Neural cell (in vitro differentiated cells): ENCODE data around the gene NAGA.

Experiments
- EZH2 ChIP-seq: fragments of 200-600, 300-800 bp; shearing (Covaris generic), sonication (generic); IDR thresholded peaks from 2 replicates; pipeline ENCODE4 v1.6.1; 2014; ENCODE audit warnings: antibody characterized with exemption, low read length, borderline replicate concordance, mild to moderate bottlenecking; ENCODE audit not compliant: insufficient read depth, poor library complexity, severe bottlenecking
- POLR2AphosphoS5 ChIP-seq: IDR thresholded peaks from 2 replicates; pipeline ENCODE4 v1.6.1; 2012
- TF ChIP-seq, protein P1 (sequence below): fragments of 450-650 bp; IDR thresholded peaks from 2 replicates; pipeline ENCODE4 v1.5.1; 2014; ENCODE audit warnings: antibody characterized with exemption, mild to moderate bottlenecking, moderate library complexity; ENCODE audit not compliant: poor library complexity, severe bottlenecking

DNA sequence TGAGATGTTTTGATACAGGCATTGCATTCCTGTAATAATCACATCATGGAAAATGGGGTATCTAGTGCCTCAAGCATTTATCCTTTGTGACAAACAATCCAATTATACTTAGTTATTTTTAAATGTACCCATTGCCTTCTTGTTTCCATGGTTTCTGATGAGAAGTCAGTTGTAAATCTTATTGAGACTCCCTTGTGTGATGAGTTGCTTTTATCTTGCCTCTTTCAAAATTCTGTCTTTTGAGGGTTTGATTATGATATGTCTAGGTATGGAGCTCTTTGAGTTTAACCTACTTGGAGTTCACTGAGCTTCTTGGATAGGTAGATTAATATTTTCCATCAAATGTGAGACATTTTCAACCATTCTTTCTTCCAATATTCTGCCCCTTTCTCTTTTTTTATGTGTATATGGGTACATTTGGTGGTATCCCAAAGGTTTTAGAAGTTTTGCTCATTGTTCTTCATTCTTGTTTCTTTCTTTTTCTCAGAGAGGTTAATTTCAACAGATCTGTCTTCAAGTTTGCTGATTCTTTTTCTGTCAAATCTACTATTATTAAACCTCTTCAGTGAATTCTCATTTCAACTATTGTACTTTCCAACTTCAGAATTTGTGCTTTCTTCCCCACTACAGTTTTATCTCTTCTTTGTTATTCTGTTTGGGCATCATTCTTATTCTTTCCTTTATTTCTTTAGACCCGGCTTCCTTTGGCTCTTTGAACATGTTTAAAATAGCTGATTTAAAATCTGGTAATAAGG is 13.7 kb downstream of the NAGA start:
- TF ChIP-seq, protein P1, sequence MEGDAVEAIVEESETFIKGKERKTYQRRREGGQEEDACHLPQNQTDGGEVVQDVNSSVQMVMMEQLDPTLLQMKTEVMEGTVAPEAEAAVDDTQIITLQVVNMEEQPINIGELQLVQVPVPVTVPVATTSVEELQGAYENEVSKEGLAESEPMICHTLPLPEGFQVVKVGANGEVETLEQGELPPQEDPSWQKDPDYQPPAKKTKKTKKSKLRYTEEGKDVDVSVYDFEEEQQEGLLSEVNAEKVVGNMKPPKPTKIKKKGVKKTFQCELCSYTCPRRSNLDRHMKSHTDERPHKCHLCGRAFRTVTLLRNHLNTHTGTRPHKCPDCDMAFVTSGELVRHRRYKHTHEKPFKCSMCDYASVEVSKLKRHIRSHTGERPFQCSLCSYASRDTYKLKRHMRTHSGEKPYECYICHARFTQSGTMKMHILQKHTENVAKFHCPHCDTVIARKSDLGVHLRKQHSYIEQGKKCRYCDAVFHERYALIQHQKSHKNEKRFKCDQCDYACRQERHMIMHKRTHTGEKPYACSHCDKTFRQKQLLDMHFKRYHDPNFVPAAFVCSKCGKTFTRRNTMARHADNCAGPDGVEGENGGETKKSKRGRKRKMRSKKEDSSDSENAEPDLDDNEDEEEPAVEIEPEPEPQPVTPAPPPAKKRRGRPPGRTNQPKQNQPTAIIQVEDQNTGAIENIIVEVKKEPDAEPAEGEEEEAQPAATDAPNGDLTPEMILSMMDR: no peak
- TF ChIP-seq POLR2AphosphoS5 (no peak), EZH2 (no peak)
